HL-60 (cell line): ENCODE results near the gene IRGC.
"Not testable (repeated sequence)": the region's sequence is repeated elsewhere in the genome, so short reads cannot be mapped to it uniquely, and the experiment has no call there.

ENCODE experiments used
- DNase-seq, 2 experiments: peaks; one replicate each; pipeline ENCODE4 v3.0.0-alpha.2; 2010 to 2020; ENCODE audit warnings: low read depth in 1 of 2, low spot score in 1 of 2
- H3K27ac ChIP-seq: fragments of 250-450 bp; sonication (Bioruptor Pico); replicated peaks from 2 replicates; pipeline ENCODE4 v1.5.1; 2020; ENCODE audit warnings: mild to moderate bottlenecking, moderate library complexity
- H3K27me3 ChIP-seq: fragments of 250-450 bp; sonication (Bioruptor Pico); 2 replicates; pipeline ENCODE4 v1.5.1; 2021; ENCODE audit warnings: mild to moderate bottlenecking, moderate library complexity; ENCODE audit not compliant: insufficient read depth, poor library complexity, severe bottlenecking
- H3K4me3 ChIP-seq: replicated peaks from 2 replicates; pipeline ENCODE4 v1.5.1; 2011; ENCODE audit warnings: mild to moderate bottlenecking, control low read depth, low read length; ENCODE audit not compliant: insufficient read depth
- CTCF ChIP-seq: IDR thresholded peaks from one replicate; pipeline ENCODE4 v1.5.1; 2011; ENCODE audit warnings: low read length, control low read depth, inconsistent platforms; ENCODE audit not compliant: insufficient read depth
- GABPA ChIP-seq: IDR thresholded peaks from 2 replicates; pipeline ENCODE4 v1.6.1; 2012; ENCODE audit warnings: low read depth
- POLR2AphosphoS5 ChIP-seq: IDR thresholded peaks from 2 replicates; pipeline ENCODE4 v1.6.1; 2012; ENCODE audit warnings: low read depth
- SPI1 ChIP-seq: IDR thresholded peaks from 2 replicates; pipeline ENCODE4 v1.6.1; 2012; ENCODE audit warnings: low read depth, mild to moderate bottlenecking, borderline replicate concordance
- TF ChIP-seq, protein P1 (sequence below): IDR thresholded peaks from 2 replicates; pipeline ENCODE4 v1.6.1; 2012; ENCODE audit warnings: low read depth; ENCODE audit not compliant: insufficient replicate concordance

The IRGC gene

GRCh38 chr19:43760941-43761340 is 45.1 kb downstream of the IRGC start:
- TF ChIP-seq SPI1: no peak
- no peak for TF ChIP-seq GABPA
- TF ChIP-seq POLR2AphosphoS5: no peak
- TF ChIP-seq, protein P1, sequence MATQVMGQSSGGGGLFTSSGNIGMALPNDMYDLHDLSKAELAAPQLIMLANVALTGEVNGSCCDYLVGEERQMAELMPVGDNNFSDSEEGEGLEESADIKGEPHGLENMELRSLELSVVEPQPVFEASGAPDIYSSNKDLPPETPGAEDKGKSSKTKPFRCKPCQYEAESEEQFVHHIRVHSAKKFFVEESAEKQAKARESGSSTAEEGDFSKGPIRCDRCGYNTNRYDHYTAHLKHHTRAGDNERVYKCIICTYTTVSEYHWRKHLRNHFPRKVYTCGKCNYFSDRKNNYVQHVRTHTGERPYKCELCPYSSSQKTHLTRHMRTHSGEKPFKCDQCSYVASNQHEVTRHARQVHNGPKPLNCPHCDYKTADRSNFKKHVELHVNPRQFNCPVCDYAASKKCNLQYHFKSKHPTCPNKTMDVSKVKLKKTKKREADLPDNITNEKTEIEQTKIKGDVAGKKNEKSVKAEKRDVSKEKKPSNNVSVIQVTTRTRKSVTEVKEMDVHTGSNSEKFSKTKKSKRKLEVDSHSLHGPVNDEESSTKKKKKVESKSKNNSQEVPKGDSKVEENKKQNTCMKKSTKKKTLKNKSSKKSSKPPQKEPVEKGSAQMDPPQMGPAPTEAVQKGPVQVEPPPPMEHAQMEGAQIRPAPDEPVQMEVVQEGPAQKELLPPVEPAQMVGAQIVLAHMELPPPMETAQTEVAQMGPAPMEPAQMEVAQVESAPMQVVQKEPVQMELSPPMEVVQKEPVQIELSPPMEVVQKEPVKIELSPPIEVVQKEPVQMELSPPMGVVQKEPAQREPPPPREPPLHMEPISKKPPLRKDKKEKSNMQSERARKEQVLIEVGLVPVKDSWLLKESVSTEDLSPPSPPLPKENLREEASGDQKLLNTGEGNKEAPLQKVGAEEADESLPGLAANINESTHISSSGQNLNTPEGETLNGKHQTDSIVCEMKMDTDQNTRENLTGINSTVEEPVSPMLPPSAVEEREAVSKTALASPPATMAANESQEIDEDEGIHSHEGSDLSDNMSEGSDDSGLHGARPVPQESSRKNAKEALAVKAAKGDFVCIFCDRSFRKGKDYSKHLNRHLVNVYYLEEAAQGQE: no peak
- TF ChIP-seq CTCF: no peak
- H3K4me3 ChIP-seq: no peak overlapping the region
- DNase-seq: no peak
- H3K27me3 ChIP-seq: no peaks in the 10 kb centered on the region
- H3K27ac ChIP-seq: no peak overlapping the region

GRCh38 chr19:43762814-43763213 is 46.9 kb downstream of the IRGC start:
- H3K27me3 ChIP-seq: no peaks in the 10 kb centered on the region
- H3K4me3 ChIP-seq: no peak overlapping the region
- no peak overlapping the region for H3K27ac ChIP-seq
- TF ChIP-seq CTCF: no peak
- TF ChIP-seq GABPA: no peak
- no peak for TF ChIP-seq SPI1
- TF ChIP-seq POLR2AphosphoS5: no peak
- TF ChIP-seq, protein P1: no peak
- DNase-seq: no peak

GRCh38 chr19:43763473-43763939 is 47.6 kb downstream of the IRGC start:
- H3K27ac ChIP-seq: no peak overlapping the region

DNA sequence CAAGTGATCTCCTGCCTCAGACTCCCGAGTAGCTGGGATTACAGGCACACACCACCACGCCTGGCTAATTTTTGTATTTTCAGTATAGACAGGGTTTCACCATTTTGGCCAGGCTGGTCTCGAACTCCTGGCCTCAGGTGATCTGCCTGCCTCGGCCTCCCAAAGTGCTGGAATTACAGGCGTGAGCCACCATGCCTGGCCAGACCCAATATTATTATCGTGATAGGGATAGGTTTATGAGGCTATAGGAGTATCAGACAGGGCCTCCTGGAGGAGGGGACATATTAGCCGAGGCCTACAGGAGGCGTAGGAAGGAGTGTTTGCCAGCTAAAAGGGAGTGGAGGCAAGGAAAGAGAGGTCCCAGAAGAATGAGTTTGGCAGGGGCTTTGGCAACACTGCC is 48.8 kb downstream of the IRGC start:
- H3K4me3 ChIP-seq, H3K27me3 ChIP-seq, DNase-seq: not testable (repeated sequence)
- H3K27ac ChIP-seq: 0 out of 2 replicates have a peak overlapping the region, but pooled peaks have one; percentile 4

More at GRCh38 chr19:43763473-43763939, 47.6 kb downstream of the IRGC start:
- H3K27me3 ChIP-seq: no peaks in the 10 kb centered on the region
- DNase-seq: no peak
- no peak overlapping the region for H3K4me3 ChIP-seq
- TF ChIP-seq POLR2AphosphoS5 (no peak), CTCF (no peak), GABPA (no peak), SPI1 (no peak)
- TF ChIP-seq, protein P1: no peak
